Activated T-helper 2 cell treated with anti-CD3 and anti-CD28 coated beads, Interferon-gamma antibody, Interleukin-2, Interleukin-4, amounts not matched to agents 10 μg/mL and 5 μg/mL and 100 μg/mL, durations not matched to agents 14 hours and 24 hours and 36 hours (primary cell): ENCODE results near the gene AFG1L. TPM values are rescaled to one million over a fixed set of nuclear protein-coding genes. Genes with fewer than 3 reads are reported as not detected.
"Not testable (repeated sequence)": the region's sequence is repeated elsewhere in the genome, so short reads cannot be mapped to it uniquely, and the experiment has no call there.

Experiments
- DNase-seq: peaks from one replicate; pipeline ENCODE4 v3.0.0; 2021; ENCODE audit warnings: low spot score
- H3K27ac Mint-ChIP-seq: one replicate; pipeline ENCODE4 v1.8.0; 2021; ENCODE audit warnings: mixed read lengths
- H3K27me3 Mint-ChIP-seq: one replicate; pipeline ENCODE4 v1.8.0; 2021; ENCODE audit warnings: low read depth, mixed read lengths
- H3K36me3 Mint-ChIP-seq: one replicate; pipeline ENCODE4 v1.8.0; 2021; ENCODE audit warnings: low read depth, mixed read lengths
- H3K4me1 Mint-ChIP-seq: one replicate; pipeline ENCODE4 v1.8.0; 2021; ENCODE audit warnings: low read depth, mixed read lengths
- H3K4me3 Mint-ChIP-seq: one replicate; pipeline ENCODE4 v1.8.0; 2021; ENCODE audit warnings: low read depth, mild to moderate bottlenecking, moderate library complexity, mixed read lengths
- H3K9me3 Mint-ChIP-seq: one replicate; pipeline ENCODE4 v1.8.0; 2021; ENCODE audit warnings: mixed read lengths
- intact Hi-C: fragments of 100-400 bp; cut with micrococcal nuclease; formaldehyde crosslinking; loops from one replicate; pipeline ENCODE4 v1.15.1; 2023
- total RNA-seq: library from RNA; stranded (reverse); gene quantifications from 2 replicates; pipeline ENCODE4 v1.2.3, GENCODE V29; 2022

AFG1L gene
- total RNA-seq, 1 donor from 2014 or later: 4.7 TPM

DNA sequence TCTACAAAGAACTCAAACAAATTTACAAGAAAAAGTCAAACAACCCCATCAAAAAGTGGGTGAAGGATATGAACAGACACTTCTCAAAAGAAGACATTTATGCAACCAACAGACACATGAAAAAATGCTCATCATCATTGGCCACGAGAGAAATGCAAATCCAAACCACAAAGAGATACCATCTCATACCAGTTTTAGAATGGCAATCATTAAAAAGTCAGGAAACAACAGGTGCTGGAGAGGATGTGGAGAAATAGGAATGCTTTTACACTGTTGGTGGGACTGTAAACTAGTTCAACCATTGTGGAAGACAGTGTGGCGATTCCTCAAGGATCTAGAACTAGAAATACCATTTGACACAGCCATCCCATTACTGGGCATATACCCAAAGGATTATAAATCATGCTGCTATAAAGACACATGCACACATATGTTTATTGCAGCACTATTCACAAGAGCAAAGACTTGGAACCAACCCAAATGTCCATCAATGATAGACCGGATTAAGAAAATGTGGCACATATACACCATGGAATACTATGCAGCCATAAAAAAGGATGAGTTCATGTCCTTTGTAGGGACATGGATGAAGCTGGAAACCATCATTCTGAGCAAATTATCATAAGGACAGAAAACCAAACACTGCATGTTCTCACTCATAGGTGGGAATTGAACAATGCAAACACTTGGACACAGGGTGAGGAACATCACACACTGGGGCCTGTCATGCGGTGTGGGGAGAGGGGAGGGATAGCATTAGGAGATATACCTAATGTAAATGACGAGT, 121.4 kb downstream of the AFG1L start:
- H3K27ac Mint-ChIP-seq, H3K36me3 Mint-ChIP-seq, DNase-seq, H3K4me3 Mint-ChIP-seq, intact Hi-C loops, H3K4me1 Mint-ChIP-seq: not testable (repeated sequence)
- Mint-ChIP-seq H3K27me3 (peaks cover 19% of the 10 kb centered on the region), H3K9me3 (peaks cover 21% of the 10 kb centered on the region)

DNA sequence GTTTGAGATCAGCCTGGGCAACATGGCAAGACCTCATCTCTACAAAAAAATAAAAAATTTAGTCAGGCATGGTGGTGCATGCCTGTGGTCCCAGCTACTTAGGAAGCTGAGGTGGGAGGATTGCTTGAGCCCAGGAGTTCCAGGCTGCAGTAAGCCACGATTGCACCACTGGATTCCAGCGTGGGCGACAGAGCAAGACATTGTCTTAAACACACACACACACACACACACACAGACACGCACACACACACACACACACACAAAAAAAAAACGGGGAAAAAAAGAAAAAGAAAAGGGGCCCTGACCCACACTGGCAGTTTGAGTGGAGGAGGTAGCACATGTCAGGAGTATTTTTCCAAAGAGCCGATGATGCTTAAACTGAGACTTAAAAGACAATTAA, 122.2 kb downstream of the AFG1L start:
- Mint-ChIP-seq H3K27me3 (peaks cover 22% of the 10 kb centered on the region), H3K27ac (no peak overlapping the region), H3K4me3 (no peak overlapping the region), H3K36me3 (no peaks in the 10 kb centered on the region), H3K9me3 (peaks cover 18% of the 10 kb centered on the region), H3K4me1 (no peaks in the 10 kb centered on the region)
- no peak for DNase-seq
- intact Hi-C loops: no loop called here

DNA sequence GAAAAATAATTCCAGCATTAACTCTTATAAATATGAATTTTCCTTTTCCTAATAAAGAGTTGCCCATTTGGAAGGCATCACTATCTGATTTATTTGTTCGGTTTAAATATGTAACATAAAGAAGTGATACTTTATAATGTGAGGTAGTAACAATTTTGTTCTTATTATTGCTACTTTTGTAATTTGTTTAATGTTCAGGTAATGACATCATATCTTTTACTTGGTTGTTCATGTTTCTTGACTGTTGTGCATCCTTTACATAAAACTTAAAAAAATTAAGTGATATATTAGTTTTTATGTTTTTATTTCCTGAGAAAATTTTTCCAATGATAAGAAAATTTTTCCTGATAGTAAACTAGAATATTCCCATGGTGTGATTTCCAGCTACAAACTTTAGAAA, 124.6 kb downstream of the AFG1L start:
- no peaks in the 10 kb centered on the region for H3K36me3 Mint-ChIP-seq
- H3K9me3 Mint-ChIP-seq: peaks cover 3% of the 10 kb centered on the region
- H3K4me1 Mint-ChIP-seq: no peaks in the 10 kb centered on the region
- H3K4me3 Mint-ChIP-seq: no peak overlapping the region
- intact Hi-C loops: no loop called here
- H3K27me3 Mint-ChIP-seq: peaks cover 14% of the 10 kb centered on the region
- no peak for DNase-seq
- no peak overlapping the region for H3K27ac Mint-ChIP-seq

DNA sequence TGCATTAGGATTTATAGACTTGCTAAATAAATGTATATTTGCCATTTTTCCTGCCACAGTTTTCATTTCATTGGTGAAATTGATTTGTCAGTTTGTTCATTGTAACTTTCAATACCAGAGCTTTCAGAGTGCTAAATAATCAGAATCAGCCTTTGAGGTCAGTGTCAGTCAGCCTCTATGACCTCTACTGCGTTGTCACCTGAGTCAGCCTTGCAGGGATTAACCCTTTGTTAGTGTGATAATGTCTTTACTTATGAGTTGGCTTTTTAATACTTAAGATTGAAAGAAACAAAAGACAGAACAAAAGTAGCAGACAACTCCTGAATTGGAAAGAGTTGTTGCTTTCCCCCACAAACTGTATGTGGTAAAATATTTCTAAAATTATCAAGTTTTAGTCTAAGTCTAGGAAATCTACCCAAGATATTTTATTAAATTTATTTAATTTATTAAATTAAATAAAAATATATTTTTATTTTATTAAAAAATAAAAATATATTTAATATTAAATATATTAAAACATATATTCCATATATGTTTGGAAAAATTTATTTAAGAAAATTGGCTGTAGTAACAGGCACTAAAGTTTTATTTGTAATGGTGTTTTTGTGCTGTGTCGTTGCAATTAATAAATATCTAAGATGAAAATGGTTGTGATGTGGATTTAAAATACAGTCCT, 125.2 kb downstream of the AFG1L start:
- Mint-ChIP-seq H3K27me3 (peaks cover 19% of the 10 kb centered on the region), H3K4me3 (no peak overlapping the region), H3K36me3 (no peaks in the 10 kb centered on the region), H3K27ac (no peak overlapping the region), H3K4me1 (no peaks in the 10 kb centered on the region), H3K9me3 (peaks cover 3% of the 10 kb centered on the region)
- no peak for DNase-seq
- intact Hi-C loops: no loop called here

DNA sequence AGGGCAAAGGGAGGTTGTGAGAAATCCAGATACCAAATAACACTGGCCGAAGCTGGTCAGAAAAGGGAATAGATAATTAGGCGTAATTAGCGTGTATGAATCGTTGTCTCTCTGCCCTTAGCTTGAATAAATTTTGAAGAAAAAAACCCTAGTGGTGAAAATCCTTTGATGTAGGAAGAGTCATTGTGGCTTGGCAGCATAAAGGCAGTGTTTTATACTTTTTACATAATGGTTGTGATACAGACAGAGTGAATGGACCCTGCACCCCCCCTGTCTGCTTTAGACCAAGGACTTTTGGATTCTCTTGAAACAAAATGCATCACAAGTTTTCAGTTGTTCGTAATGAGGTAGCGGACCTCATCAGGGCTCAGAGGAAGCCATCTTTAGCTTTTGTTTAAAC, 126.5 kb downstream of the AFG1L start:
- intact Hi-C loops: no loop called here
- Mint-ChIP-seq H3K27ac (no peak overlapping the region), H3K27me3 (peaks cover 21% of the 10 kb centered on the region), H3K36me3 (no peaks in the 10 kb centered on the region), H3K4me3 (no peak overlapping the region), H3K9me3 (no peaks in the 10 kb centered on the region), H3K4me1 (no peaks in the 10 kb centered on the region)
- DNase-seq: no peak

DNA sequence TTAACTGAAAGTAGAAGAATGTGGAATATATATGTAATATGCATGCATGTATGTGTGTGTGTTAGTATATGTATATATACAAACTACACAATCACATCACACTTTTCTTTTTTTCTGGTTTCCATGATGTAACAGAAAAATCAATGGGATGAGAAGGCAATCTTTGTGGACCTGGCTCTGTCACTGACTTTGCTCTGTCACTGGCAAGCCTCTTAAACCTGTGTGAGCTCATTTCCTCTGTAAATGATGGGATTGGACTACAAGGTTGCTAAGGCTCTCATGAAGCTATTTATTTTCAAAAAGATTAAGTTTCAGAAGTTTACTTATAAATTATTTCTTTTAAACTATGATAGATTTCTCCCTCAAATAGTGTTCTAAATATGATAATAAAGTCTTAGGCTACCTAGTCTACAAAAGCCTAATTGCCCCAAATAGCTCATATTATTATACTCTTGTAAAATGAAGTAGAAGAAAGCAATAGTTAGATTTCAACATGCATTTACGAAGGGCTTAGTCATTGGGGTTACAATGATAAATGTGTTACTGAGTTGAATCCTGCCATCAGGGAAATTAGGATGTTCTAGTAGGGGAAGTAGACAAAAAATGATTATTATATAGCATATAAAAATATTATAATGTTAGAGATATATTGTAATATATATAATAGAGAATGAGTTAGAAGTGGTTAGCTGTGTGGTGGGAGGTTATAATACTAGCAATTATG, 129.3 kb downstream of the AFG1L start:
- Mint-ChIP-seq H3K27me3 (peaks cover 23% of the 10 kb centered on the region), H3K9me3 (no peaks in the 10 kb centered on the region), H3K27ac (no peak overlapping the region), H3K4me3 (no peak overlapping the region), H3K4me1 (no peaks in the 10 kb centered on the region), H3K36me3 (no peaks in the 10 kb centered on the region)
- intact Hi-C loops: no loop called here
- DNase-seq: no peak

DNA sequence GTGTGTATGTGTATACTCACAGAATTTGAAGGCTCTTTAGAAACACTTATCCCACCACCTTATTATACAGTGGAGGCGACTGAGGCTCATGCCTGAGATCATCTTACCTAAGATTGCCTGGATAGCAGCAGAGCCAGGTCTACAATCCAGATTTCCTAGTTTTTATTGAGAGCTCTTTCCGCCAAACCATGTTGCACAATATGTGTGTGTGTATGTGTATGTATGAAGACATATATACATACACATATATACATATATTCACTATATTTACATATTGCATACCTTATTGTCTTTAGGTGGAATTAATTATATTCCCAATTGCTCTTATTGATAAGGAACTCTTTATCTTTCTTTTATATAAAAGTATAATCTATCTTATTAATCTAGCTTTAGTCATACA, 130.6 kb downstream of the AFG1L start:
- Mint-ChIP-seq H3K36me3 (no peaks in the 10 kb centered on the region), H3K9me3 (no peaks in the 10 kb centered on the region), H3K4me3 (no peak overlapping the region), H3K27ac (no peak overlapping the region), H3K27me3 (peaks cover 23% of the 10 kb centered on the region), H3K4me1 (no peaks in the 10 kb centered on the region)
- no peak for DNase-seq
- intact Hi-C loops: no loop called here

DNA sequence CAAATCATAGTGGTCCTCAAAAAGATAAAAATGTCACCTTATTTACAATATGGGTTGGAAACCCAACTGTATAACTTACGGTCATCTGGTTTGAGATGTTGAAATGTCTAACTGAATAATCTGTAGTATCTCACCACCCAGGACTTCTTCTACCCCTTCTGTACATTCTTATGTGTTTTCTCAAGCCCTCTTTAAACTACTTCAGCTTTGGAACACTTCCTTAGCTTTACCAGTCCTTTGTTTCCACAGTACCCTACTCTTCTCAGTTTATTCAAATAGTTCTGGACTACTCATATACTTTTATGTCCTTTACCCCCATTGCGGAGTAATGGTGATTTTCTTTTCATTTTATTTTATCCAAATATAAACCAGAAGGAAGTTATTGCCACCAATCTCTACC, 137.3 kb downstream of the AFG1L start:
- no peak overlapping the region for H3K4me3 Mint-ChIP-seq
- no peak for DNase-seq
- no peaks in the 10 kb centered on the region for H3K36me3 Mint-ChIP-seq
- H3K27me3 Mint-ChIP-seq: peaks cover 22% of the 10 kb centered on the region
- peaks cover 3% of the 10 kb centered on the region for H3K4me1 Mint-ChIP-seq
- no peak overlapping the region for H3K27ac Mint-ChIP-seq
- intact Hi-C loops: no loop called here
- H3K9me3 Mint-ChIP-seq: no peaks in the 10 kb centered on the region

DNA sequence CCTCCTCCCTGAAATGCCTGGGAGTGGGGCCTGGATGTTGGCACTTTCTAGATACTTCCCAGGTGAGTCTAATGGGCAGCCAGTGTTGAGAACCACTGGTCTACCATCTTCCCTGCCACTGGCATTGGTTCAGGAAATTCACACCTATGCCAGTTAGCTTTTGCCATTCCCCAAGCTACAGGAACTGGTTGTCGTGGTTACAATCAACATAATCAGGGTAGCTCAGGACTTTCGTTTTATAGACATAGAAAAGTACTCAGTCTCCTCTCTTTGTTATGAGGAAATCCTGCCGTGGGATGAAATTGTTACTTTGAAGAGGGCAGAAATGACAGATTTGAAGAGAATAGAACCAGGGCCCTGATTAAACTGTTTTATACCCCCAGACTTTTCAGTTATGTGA, 137.9 kb downstream of the AFG1L start:
- intact Hi-C loops: no loop called here

DNA sequence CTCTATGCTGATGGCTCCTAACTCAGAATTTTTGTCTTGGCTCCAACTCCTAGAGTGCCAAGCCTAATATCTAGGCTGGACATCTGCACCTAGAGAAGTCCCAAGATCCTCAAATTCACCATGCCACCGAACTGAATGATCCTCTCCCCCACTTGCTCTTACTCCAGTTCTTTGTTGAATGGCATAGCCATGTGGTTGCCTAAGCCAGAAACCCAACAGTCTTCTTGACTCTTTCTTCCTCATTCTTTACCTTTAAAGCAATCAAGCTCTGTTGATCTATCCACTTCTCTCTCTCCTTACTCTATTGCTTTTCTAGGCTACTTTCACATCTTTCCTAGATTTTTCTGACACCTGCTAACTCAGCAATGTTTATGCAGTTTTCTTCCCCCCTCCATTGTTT, 139.4 kb downstream of the AFG1L start:
- Mint-ChIP-seq H3K9me3 (no peaks in the 10 kb centered on the region), H3K27me3 (peaks cover 34% of the 10 kb centered on the region), H3K27ac (no peak overlapping the region), H3K4me1 (peaks cover 3% of the 10 kb centered on the region), H3K4me3 (no peak overlapping the region), H3K36me3 (no peaks in the 10 kb centered on the region)
- intact Hi-C loops: no loop called here
- DNase-seq: no peak

More for the DNA sequence above, 137.9 kb downstream of the AFG1L start:
- DNase-seq: no peak
- H3K27ac Mint-ChIP-seq: no peak overlapping the region
- H3K9me3 Mint-ChIP-seq: no peaks in the 10 kb centered on the region
- H3K4me3 Mint-ChIP-seq: no peak overlapping the region
- peaks cover 3% of the 10 kb centered on the region for H3K4me1 Mint-ChIP-seq
- peaks cover 28% of the 10 kb centered on the region for H3K27me3 Mint-ChIP-seq
- H3K36me3 Mint-ChIP-seq: no peaks in the 10 kb centered on the region

DNA sequence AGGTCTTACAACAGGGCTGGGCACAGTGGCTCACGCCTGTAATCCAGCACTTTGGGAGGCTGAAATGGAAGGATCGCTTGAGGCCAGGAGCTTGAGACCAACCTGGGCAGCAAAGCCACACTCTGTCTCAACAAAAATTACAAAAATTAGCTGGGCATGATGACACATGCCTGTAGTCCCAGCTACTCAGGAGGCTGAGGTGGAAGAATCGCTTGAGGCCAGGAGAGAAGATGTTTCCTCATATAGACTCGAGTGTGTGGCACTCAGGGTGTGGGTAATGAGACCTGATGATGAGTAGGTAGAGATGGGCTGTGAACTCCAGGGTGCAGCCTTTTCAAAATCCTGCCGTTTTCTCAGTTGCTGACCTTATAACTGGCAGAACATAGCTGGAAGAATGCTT, 140.5 kb downstream of the AFG1L start:
- DNase-seq: no peak
- intact Hi-C loops: no loop called here
- Mint-ChIP-seq H3K27ac (no peak overlapping the region), H3K36me3 (no peaks in the 10 kb centered on the region), H3K9me3 (no peaks in the 10 kb centered on the region), H3K4me1 (peaks cover 3% of the 10 kb centered on the region), H3K4me3 (no peak overlapping the region), H3K27me3 (peaks cover 34% of the 10 kb centered on the region)

DNA sequence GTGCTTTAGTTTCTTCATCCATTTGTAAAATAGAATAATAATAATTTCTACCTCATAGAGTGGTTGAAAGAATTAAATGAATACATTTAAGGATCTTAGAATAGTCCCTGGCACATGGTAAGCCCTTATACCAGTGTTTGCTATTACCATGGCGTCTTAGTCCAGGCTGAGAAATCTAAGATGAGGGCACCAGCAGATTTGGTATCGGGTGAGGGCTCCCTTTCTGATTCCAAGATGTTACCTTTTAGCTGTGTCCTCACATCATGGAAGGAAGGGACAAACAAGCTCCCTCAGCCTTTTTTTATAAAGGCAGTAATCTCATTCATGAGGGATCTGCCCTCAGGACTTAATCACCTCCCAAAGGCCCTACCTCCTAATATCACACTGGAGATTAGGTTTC, 141.9 kb downstream of the AFG1L start:
- Mint-ChIP-seq H3K4me1 (peaks cover 3% of the 10 kb centered on the region), H3K9me3 (no peaks in the 10 kb centered on the region), H3K36me3 (no peaks in the 10 kb centered on the region), H3K27ac (no peak overlapping the region), H3K4me3 (no peak overlapping the region), H3K27me3 (peaks cover 38% of the 10 kb centered on the region)
- no peak for DNase-seq
- intact Hi-C loops: no loop called here

DNA sequence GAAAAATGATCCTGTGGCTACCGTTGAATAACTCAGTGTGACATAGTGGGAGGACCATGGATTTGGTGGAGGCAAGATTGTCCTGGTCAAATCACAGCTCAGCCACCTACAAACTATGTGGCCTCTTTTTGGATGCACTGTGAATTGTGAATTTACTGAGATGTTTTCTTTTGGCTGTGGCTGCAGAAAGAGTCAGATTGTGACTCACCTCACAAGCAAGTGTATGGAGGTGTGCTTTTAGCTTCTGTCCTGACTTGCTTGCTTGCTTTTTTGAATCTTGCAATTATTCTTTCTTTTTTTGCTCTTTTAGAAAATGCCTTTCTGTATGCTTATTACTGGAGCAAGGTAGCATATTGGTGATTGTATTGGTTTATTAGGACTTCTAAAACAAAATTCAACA, 143.0 kb downstream of the AFG1L start:
- no peaks in the 10 kb centered on the region for H3K36me3 Mint-ChIP-seq
- H3K27ac Mint-ChIP-seq: no peak overlapping the region
- intact Hi-C loops: no loop called here
- H3K9me3 Mint-ChIP-seq: no peaks in the 10 kb centered on the region
- peaks cover 1% of the 10 kb centered on the region for H3K4me1 Mint-ChIP-seq
- no peak overlapping the region for H3K4me3 Mint-ChIP-seq
- DNase-seq: no peak
- peaks cover 44% of the 10 kb centered on the region for H3K27me3 Mint-ChIP-seq
